ENCODE results near the gene AHDC1. TPM values are rescaled to one million over a fixed set of nuclear protein-coding genes. Genes with fewer than 3 reads are reported as not detected.

Gene AHDC1
- total and polyA plus RNA-seq, 9 of the 15 experiments (the other 6 are each of a cell fraction or from before 2014, with no cell fraction given) = 0.21 to 36.4 (median 4.7) TPM

DNA sequence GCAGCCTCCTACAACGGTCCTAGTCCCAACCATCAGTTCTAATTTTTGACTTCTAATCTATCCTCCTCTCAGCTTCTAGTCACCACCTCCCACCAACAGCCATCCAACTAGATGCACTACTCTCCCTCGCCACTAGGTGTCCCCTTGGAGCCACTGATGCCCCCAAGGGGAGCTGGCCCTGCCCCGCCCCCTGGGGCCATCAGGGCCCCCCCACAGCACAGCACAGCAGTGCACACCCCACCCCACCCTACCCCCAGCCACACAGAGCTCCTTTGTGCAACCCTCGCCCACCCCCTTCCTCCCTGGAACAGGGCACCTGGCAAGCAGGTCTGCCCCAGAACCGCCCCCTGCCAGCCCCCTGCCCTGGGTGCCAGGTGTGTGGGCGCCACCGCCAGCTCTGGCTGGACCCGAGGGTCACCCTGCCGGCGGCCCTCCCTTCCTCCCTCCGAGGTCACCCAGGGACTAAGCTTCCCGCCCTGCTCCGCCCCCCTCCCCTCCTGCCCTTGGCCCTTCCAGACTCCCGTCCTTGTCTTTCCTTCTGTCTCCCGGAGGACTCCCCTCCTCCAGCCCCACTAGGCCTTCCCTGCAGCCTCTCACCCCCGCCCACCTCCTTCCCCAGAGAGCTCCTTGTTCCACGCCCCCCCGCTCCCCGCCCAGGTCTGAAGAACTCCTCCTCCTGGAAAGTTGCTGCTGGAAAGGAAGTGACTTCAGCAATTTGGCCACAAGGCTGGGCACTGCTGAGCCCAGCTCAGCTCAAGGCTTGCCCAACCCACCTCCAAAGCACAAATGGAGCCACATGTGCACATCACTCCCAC is 47.0 kb downstream of the AHDC1 start (continued):
- TF ChIP-seq MYC (IDR thresholded peaks at IDR 0.05; ENCODE audit: low read depth, low read length) (0 out of 2 replicates have a peak, but pooled peaks have one; percentile 24), MYC (CRISPR knock-in tag; IDR thresholded peaks at IDR 0.05; ENCODE audit: borderline replicate concordance, low read depth) (no peak), NR2C1 (IDR thresholded peaks at IDR 0.05) (0 out of 2 replicates have a peak, but pooled peaks have one; percentile 27), NR2C1 (tag; IDR thresholded peaks at IDR 0.05) (no peak), ZNF347 (CRISPR knock-in tag; IDR thresholded peaks at IDR 0.05; ENCODE audit: low read depth) (no peak), TCF3 (CRISPR knock-in tag; IDR thresholded peaks at IDR 0.05) (no peak), ZNF780A (CRISPR knock-in tag; IDR thresholded peaks at IDR 0.05) (no peak), SIN3A (IDR thresholded peaks at IDR 0.05; ENCODE audit: borderline replicate concordance in 2 of 2, control insufficient read depth in 1 of 2, low read depth in 2 of 2, low read length in 2 of 2) (no peak; a peak in 1 of 4 replicates), FOS (IDR thresholded peaks at IDR 0.05; ENCODE audit: extremely low read depth, insufficient read length) (no peak), ZNF165 (CRISPR knock-in tag; IDR thresholded peaks at IDR 0.05; ENCODE audit: borderline replicate concordance) (no peak), ETV1 (tag; conservative IDR thresholded peaks at IDR 0.05; ENCODE audit: low read depth) (no peak), ZNF518B (CRISPR knock-in tag; IDR thresholded peaks at IDR 0.05) (no peak), E2F5 (CRISPR knock-in tag; IDR thresholded peaks at IDR 0.05) (no peak)
- TF ChIP-seq, protein P1, sequence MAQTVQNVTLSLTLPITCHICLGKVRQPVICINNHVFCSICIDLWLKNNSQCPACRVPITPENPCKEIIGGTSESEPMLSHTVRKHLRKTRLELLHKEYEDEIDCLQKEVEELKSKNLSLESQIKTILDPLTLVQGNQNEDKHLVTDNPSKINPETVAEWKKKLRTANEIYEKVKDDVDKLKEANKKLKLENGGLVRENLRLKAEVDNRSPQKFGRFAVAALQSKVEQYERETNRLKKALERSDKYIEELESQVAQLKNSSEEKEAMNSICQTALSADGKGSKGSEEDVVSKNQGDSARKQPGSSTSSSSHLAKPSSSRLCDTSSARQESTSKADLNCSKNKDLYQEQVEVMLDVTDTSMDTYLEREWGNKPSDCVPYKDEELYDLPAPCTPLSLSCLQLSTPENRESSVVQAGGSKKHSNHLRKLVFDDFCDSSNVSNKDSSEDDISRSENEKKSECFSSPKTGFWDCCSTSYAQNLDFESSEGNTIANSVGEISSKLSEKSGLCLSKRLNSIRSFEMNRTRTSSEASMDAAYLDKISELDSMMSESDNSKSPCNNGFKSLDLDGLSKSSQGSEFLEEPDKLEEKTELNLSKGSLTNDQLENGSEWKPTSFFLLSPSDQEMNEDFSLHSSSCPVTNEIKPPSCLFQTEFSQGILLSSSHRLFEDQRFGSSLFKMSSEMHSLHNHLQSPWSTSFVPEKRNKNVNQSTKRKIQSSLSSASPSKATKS (CRISPR knock-in tag; IDR thresholded peaks at IDR 0.05) = no peak

Measured in K562 (cell line).